DLD1 (cell line): ENCODE measurements around the gene OR12D1.
"Not testable (repeated sequence)": the region's sequence is repeated elsewhere in the genome, so short reads cannot be mapped to it uniquely, and the experiment has no call there.

Experiments
- in situ Hi-C: cut with HindIII; loops from 2 replicates; pipeline ENCODE4 v1.10.0; 2017; ENCODE audit warnings: low sequenced_read_pairs

The OR12D1 gene

GRCh38 chr6:29414588-29414987 lies at the start of gene OR12D1:
Gene OR12D1 (plus strand): TSS chr6:29414928.
- in situ Hi-C loops: no loop called here

GRCh38 chr6:29368765-29369164 lies 46.0 kb upstream of the OR12D1 start, which contains the start of gene OR5V1:
Gene OR5V1 (minus strand): TSS chr6:29368865. CDS start chr6:29356195, 12,670 bp downstream.
- in situ Hi-C loops: no loop called here

- in situ Hi-C loops: no loop called here
Measured at GRCh38 chr6:29375191-29375590, 39.5 kb upstream of the OR12D1 start, which contains the start of gene OR12D3. Gene OR12D3 (minus strand): TSS chr6:29375291. CDS start chr6:29375287, 4 bp downstream.

GRCh38 chr6:29376003-29376402 lies 38.7 kb upstream of the OR12D1 start:
- in situ Hi-C loops: no loop called here

GRCh38 chr6:29388533-29388932 lies 26.2 kb upstream of the OR12D1 start:
- in situ Hi-C loops: no loop called here

- in situ Hi-C loops: no loop called here
Measured at GRCh38 chr6:29395331-29395730, 19.4 kb upstream of the OR12D1 start, which contains the start of gene OR12D2. Gene OR12D2 (plus strand): TSS chr6:29395631. CDS start chr6:29396700, 1,069 bp downstream.

GRCh38 chr6:29399525-29399924 lies 15.2 kb upstream of the OR12D1 start:
- in situ Hi-C loops: no loop called here

GRCh38 chr6:29403801-29404200 lies 10.9 kb upstream of the OR12D1 start:
- in situ Hi-C loops: no loop called here

- in situ Hi-C loops: no loop called here
Measured at GRCh38 chr6:29419516-29419915, 4.8 kb downstream of the OR12D1 start.

- in situ Hi-C loops: no loop called here
Measured at GRCh38 chr6:29424168-29424567, 9.4 kb downstream of the OR12D1 start.

- in situ Hi-C loops: no loop called here
Measured at GRCh38 chr6:29424575-29424974, 9.8 kb downstream of the OR12D1 start.

GRCh38 chr6:29425075-29425474 lies 10.3 kb downstream of the OR12D1 start:
- in situ Hi-C loops: no loop called here

- in situ Hi-C loops: no loop called here
Measured at GRCh38 chr6:29426654-29427053, 11.9 kb downstream of the OR12D1 start.

GRCh38 chr6:29436730-29437129 lies 22.0 kb downstream of the OR12D1 start:
- in situ Hi-C loops: not testable (repeated sequence)

GRCh38 chr6:29439006-29439405 lies 24.3 kb downstream of the OR12D1 start, which contains the start of gene OR10C1:
Gene OR10C1 (plus strand): TSS chr6:29439306. CDS start chr6:29440016, 710 bp downstream.
- in situ Hi-C loops: no loop called here

GRCh38 chr6:29442719-29443118 lies 28.0 kb downstream of the OR12D1 start:
- in situ Hi-C loops: no loop called here

GRCh38 chr6:29444031-29444430 lies 29.3 kb downstream of the OR12D1 start:
- in situ Hi-C loops: not testable (repeated sequence)

GRCh38 chr6:29447670-29448069 lies 32.9 kb downstream of the OR12D1 start:
- in situ Hi-C loops: no loop called here

GRCh38 chr6:29451471-29452193 lies 36.9 kb downstream of the OR12D1 start:
- in situ Hi-C loops: no loop called here

GRCh38 chr6:29456971-29457370 lies 42.2 kb downstream of the OR12D1 start, which contains the start of the genes OR11A1 and OR2H1:
Gene OR11A1 (minus strand): TSS chr6:29457071. CDS start chr6:29427641, 29,430 bp downstream.
Gene OR2H1 (plus strand): TSS chr6:29457155. CDS start chr6:29461770, 4,615 bp downstream.
- in situ Hi-C loops: no loop called here

- in situ Hi-C loops: no loop called here
Measured at GRCh38 chr6:29461021-29461814, 46.5 kb downstream of the OR12D1 start.
